Large intestine (tissue), 3 donors: Measurements from ENCODE around the gene KLRK1. TPM values are rescaled to one million over a fixed set of nuclear protein-coding genes. Genes with fewer than 3 reads are reported as not detected.
"Not testable (repeated sequence)": the region's sequence is repeated elsewhere in the genome, so short reads cannot be mapped to it uniquely, and the experiment has no call there.

Source experiments
- DNase-seq, 2 donors: peaks; one replicate each; pipeline versions ENCODE4 v3.0.0 to v3.0.0-alpha.2; 2013
- H3K27ac ChIP-seq: one replicate; pipeline ENCODE4 v1.5.1; 2013; ENCODE audit warnings: low read length
- H3K27me3 ChIP-seq: 2 replicates; pipeline ENCODE4 v1.6.1; 2013; ENCODE audit warnings: low read length; ENCODE audit not compliant: control insufficient read depth, insufficient read depth
- H3K36me3 ChIP-seq: 2 replicates; pipeline ENCODE4 v1.6.1; 2013; ENCODE audit warnings: low read length; ENCODE audit not compliant: control insufficient read depth, insufficient read depth
- H3K4me1 ChIP-seq: one replicate; pipeline ENCODE4 v1.6.1; 2013; ENCODE audit warnings: low read length; ENCODE audit not compliant: control insufficient read depth, insufficient read depth
- H3K4me3 ChIP-seq: one replicate; pipeline ENCODE4 v1.5.1; 2013; ENCODE audit warnings: low read length
- H3K9me3 ChIP-seq: one replicate; pipeline ENCODE4 v1.6.1; 2013; ENCODE audit warnings: mild to moderate bottlenecking, low read depth, low read length, moderate library complexity; ENCODE audit not compliant: control insufficient read depth
- whole genome bisulfite sequencing: methylation state at CpG from one replicate; pipeline ENCODE4 v1.1.5; 2013; ENCODE audit warnings: low lambda C conversion rate; ENCODE audit not compliant: insufficient coverage; 5-methylcytosine and 5-hydroxymethylcytosine counted together
- polyA plus RNA-seq: library from polyadenylated mRNA; unstranded; fragments of 120-200 nt; gene quantifications from one replicate; pipeline ENCODE4 v1.2.1, GENCODE V29; 2013

Gene KLRK1
- polyA plus RNA-seq, 1 donor: 4.2 TPM

DNA sequence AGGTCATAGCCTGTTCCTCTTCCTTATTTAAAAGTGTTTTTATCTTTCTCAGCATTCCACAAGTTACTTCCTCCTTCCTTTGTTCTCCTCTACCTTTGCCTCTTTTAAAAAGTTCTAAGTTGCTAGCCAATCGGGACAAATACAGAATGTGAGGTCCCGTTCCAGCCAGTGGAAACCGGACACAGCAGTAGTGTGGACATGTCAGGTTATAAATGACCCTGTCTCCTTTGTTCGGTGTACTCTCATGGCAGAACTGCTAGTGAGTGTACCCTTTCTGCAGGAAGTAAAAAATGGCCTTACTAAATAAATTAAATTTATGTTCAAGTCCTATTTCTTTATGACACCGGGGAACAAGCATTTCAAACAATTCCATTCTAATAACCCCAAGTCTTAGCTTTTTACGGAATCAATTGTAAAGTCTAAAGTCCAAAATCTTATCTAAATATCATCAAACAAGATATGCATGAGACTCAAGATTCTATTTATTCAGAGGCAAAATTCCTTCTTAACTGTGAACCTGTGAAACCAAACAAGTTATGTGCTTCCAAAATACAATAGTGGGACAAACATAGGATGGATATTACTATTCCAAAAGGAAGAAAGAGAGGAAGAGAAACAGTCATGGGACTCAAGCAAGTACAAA, 17.8 kb downstream of the KLRK1 start:
- H3K4me3 ChIP-seq, H3K27me3 ChIP-seq, H3K36me3 ChIP-seq, H3K4me1 ChIP-seq, H3K9me3 ChIP-seq, DNase-seq: not testable (repeated sequence)
- peak overlapping the region; percentile 31 for H3K27ac ChIP-seq
- no CpG with 5 or more reads among the region's 6 CpGs for WGBS

DNA sequence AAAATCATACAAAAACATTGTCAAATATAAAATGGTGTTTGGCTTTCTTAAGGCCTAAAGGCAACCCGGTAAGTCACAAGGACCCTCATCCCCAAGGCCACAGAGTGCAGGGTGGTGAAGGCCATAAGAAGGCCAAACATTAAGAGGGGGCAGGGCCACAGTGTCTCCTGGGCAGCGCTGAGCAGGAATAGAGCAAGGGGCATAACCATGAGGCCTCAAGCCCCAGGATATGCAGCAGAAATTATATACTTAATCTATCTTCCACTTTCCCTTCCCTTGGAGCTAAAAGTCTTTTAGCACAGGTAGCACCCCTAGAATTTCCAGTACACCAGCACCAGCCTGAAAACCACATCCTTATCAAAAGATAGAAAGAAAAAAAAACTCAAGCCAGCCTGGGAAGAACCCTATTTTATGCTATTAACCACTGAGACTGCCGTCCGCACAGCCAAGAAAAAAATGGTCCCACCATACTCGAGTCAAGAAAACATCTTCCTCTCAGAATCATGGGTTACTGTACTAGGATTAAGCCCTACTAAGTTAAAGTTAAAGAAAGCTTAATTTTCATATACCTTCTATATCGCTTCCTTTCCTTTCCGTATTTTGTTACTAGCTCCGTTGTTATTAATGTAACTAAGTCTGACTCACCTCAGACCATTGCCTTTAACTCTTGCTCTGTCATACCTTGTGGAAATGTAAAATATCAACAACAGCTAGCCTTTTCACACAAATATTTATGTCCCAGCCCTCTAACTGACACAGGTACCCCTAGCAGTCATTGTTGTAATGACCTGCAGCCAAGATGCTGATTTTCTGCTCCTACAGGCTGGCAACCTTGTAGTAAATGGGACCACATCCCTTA, 20.1 kb downstream of the KLRK1 start:
- 92% methylated on average over 3 of the region's 8 CpGs for WGBS
- DNase-seq: no peak
- no peaks in the 10 kb centered on the region for H3K36me3 ChIP-seq

DNA sequence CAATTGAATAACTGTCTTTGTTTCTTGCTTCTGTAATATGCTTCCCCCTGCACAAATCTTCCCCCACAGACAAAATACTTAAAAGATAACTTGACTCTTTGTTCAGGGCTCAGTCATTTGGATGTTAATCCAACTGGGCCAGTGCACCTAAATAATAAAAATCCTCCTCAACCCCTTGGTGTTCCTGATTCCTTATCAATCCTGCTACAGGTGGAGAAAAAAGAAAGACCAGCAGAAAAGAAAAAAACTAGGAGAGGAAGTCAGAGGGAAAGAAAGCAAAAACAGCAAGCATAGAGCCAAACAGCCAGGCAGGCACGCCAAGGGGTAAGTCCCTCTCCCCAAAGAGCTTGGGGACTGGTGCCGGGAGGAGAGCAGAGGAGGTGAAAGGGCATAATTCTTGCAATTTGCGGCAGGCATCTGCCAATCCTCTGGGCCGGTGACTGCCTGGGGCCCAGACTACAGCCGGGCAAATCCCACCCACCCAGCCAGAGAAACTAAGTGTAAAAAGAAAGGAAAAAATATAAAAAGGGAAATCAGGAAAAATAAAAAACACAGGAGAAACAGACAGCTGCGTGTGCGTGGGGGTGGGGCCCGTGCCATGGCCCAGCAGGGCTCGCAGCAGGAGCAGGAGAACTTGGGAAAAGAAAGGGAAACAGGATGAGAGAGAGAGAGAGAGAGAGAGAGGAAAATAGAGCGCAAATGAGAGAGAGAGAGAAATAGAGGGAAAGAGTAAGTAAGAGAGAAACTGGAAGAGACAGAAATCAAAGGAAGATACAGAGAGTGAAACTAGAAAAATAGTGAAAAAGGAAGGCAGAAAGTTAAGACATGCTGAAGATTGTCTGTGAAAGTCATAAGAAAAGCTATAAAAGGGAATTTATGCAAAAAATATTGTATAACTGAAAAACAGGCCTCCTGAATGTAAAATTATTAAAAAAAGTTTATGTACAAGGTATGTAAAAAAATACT, 21.4 kb downstream of the KLRK1 start:
- no peak overlapping the region for H3K27ac ChIP-seq
- no peak for DNase-seq
- 86% methylated on average over 5 of the region's 10 CpGs for WGBS

More for the DNA sequence above, 20.1 kb downstream of the KLRK1 start:
- Histone ChIP-seq H3K4me3 (no peak overlapping the region), H3K4me1 (peaks cover 19% of the 10 kb centered on the region), H3K9me3 (no peaks in the 10 kb centered on the region), H3K27me3 (no peaks in the 10 kb centered on the region), H3K27ac (no peak overlapping the region)

DNA sequence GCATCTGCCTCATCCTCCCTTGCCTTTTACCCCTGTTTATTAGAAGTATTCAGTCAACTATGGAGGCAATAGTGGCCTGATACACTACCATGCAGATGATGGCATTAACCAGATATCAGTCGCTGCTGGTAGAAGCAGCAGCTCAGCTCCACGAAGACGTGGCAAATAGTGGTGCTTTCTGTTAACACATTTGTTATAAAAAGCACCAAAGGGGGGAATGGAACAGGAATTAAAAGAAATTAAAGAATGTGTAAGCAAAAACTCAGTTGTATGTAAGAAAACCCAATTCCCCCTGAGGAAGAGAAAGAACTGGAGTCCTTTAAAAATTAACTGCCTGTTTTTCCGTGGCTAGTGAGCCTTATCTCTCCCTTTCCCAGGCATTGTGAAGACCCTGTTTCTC, 22.1 kb downstream of the KLRK1 start:
- H3K4me3 ChIP-seq, H3K27ac ChIP-seq, H3K27me3 ChIP-seq, DNase-seq, H3K9me3 ChIP-seq, H3K36me3 ChIP-seq: not testable (repeated sequence)
- peaks cover 28% of the 10 kb centered on the region for H3K4me1 ChIP-seq
- WGBS: 70% methylated on average over 2 of the region's 4 CpGs

More for the DNA sequence above, 21.4 kb downstream of the KLRK1 start:
- H3K4me3 ChIP-seq: no peak overlapping the region
- H3K36me3 ChIP-seq: no peaks in the 10 kb centered on the region
- peaks cover 24% of the 10 kb centered on the region for H3K4me1 ChIP-seq
- H3K9me3 ChIP-seq: no peaks in the 10 kb centered on the region
- H3K27me3 ChIP-seq: no peaks in the 10 kb centered on the region

DNA sequence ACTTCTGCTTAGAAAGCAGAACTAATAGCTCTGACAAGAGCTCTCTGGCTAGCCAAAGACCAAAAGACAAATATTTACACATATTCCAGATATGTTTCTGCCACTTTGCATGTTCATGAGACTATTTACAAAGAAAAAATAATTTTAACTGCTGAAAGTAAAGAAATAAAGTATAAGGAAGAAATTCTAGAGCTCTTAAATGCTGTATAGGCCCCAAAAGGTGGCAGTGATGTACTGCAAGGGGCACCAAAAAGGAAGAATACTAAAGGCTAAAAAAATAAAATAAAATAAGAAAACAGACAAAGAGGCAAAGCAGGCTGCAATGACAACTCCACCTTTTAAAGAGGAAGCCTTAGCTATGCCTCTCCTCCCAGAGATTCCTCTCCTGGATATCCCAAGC, 23.0 kb downstream of the KLRK1 start:
- Histone ChIP-seq H3K4me3 (no peak overlapping the region), H3K4me1 (peaks cover 30% of the 10 kb centered on the region), H3K27ac (peak overlapping the region; percentile 73), H3K9me3 (no peaks in the 10 kb centered on the region), H3K36me3 (no peaks in the 10 kb centered on the region), H3K27me3 (no peaks in the 10 kb centered on the region)
- DNase-seq: peak in 1 of 2 donors; percentile 26

DNA sequence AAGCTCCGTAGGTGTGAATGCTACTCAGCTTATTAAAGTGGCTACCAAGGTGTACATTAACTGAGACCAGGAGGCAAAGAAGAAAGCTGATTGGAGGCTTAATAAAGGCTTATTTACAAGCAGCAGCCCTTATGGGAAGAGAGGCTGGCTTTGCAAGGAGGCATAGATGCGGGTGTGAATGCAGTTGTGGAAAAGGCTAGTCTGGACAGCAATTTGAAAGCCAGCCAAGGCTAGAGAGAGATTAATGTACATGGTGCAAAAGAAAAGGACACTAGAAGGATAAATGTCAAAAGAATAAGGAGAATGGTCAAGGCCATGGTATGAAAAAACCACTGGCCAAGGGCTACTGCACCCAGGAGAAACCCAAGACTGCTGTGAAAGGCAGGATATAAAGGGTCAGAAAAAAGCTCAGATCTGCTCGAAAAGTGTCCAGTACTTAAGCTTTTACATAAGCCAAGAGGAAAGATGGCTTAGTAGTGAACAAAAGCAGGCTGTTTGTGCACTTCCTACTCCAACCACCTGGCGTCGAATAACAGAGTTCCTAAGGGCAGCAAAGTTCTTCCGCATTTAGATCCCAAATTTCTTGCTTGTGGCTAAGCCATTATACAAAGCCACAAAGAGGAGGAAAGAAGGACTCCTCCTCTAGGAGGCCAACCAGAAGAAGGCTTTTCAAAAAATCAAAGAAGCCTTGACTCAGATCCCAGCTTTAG, 24.0 kb downstream of the KLRK1 start:
- Histone ChIP-seq H3K9me3 (no peaks in the 10 kb centered on the region), H3K4me1 (peaks cover 30% of the 10 kb centered on the region), H3K4me3 (peak overlapping the region; percentile 52), H3K27ac (peak overlapping the region; percentile 73), H3K27me3 (no peaks in the 10 kb centered on the region), H3K36me3 (no peaks in the 10 kb centered on the region)
- DNase-seq: peak in 1 of 2 donors; percentile 24
- 40% methylated on average over 1 of the region's 6 CpGs for WGBS

DNA sequence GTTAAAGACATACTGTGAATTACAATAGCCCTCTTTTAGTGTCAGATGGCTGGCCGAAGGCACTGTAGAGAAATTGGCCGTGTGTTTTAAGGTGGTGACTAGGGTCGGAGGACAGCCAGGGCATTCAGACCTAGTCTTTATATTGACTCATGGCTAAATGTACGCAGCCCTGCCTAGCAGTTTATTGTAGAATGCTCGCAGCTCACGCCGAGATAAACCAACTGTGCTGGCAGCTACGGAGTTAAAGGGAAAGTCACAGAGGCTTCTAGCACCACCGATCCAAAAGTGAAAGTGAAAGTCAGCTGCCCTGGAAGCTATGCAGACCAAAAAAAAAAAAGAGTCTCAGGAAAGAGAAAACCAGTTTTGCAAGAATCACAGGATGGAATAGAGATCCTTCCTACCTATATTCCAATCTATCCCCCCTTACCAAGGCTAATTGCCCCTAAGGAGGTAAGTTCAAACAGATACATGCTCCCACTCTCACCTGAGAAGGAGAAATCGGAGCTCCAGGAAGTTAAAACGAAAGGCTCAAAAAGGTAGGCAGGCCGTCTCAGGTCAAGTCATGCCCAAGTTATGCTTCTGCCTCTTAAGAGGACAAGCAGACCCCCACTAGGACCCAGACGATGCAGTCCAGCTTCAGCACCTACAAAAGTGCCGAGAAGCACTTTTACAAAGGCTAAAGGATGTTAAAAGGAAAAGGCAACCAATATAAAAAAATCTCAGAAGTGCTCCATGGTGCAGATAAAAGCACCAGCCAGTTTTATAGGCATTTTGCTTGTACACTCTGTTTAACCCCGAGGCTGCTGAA, 24.8 kb downstream of the KLRK1 start:
- 0% methylated on average over 2 of the region's 15 CpGs for WGBS
- H3K9me3 ChIP-seq: no peaks in the 10 kb centered on the region
- peak overlapping the region; percentile 73 for H3K27ac ChIP-seq
- no peaks in the 10 kb centered on the region for H3K27me3 ChIP-seq
- H3K4me3 ChIP-seq: peak overlapping the region; percentile 52
- H3K4me1 ChIP-seq: peaks cover 30% of the 10 kb centered on the region
- H3K36me3 ChIP-seq: no peaks in the 10 kb centered on the region
- DNase-seq: peak; percentile 82 to 91

DNA sequence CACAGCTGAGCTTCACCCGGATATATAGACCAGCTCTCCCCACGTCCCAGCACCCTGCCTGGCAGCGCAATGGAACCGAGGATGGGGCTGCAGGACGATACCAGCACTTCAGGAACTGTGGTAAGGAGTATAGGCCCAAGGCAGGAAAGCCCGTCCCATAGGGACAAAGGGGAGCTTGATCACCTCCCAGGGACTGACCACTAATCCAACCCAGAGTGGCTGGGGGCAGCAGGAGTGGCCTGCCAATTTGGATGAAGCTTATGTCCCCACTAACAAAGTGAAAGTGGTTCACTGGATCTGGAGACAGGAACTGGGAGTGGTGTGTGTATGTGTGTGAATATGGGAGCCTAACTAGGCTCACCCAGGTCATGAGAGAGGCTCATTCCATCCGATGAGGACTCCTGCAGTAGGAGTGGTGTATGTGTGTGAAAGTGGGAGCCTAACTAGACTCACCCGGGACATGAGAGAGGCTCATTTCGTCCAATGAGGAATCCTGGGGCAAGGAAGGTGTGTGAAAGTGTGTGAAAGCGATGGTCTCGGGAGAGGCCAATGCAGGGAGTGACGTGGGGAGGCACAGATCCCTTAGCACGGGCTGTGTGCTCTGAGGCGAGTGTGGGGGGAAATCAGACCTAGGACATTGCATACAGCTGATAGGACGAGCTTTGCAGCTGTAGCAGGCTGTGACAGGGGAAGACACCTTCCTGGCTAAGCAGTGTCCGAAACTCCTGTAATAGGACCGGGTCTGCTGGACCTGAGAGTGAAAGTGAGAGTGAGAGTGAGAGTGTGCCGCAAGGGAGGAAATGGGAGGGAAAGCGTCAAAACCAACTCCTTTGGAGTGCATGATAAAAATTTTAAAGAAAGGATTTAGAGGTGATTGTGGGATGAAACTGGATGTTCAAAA, 25.7 kb downstream of the KLRK1 start:
- WGBS: 0% methylated on average over 4 of the region's 19 CpGs
- Histone ChIP-seq H3K27me3 (no peaks in the 10 kb centered on the region), H3K4me3 (peak overlapping the region; percentile 52), H3K9me3 (no peaks in the 10 kb centered on the region), H3K27ac (peak overlapping the region; percentile 73), H3K4me1 (peaks cover 30% of the 10 kb centered on the region), H3K36me3 (no peaks in the 10 kb centered on the region)
- peak; percentile 47 to 81 for DNase-seq

DNA sequence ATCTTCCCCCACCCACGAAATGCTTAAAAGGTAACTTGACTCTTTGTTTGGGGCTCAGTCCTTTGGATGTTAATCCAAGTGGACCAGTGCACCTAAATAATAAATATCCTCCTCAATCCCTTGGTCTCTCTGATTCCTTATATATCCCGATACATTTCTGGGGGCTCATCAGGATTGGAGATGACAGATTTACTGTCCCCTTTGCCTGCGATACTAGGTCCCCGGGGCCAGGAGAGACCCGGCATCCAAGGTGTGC, 26.3 kb downstream of the KLRK1 start:
- Histone ChIP-seq H3K9me3 (no peaks in the 10 kb centered on the region), H3K27me3 (no peaks in the 10 kb centered on the region), H3K36me3 (no peaks in the 10 kb centered on the region), H3K4me1 (peaks cover 30% of the 10 kb centered on the region), H3K4me3 (peak overlapping the region; percentile 52), H3K27ac (peak overlapping the region; percentile 73)
- DNase-seq: no peak
- no CpG with 5 or more reads among the region's 5 CpGs for WGBS
